CD4-positive, CD25-positive, alpha-beta regulatory T cell (primary cell): Measurements from ENCODE around the gene FGF3. TPM values are rescaled to one million over a fixed set of nuclear protein-coding genes. Genes with fewer than 3 reads are reported as not detected.

Experiments used
- ATAC-seq, 2 donors: fragments of 150-1000 bp; cut with Tn5 transposase; one replicate each; pipeline ENCODE4 v1.10.0; 2021; ENCODE audit warnings: low read depth in 2 of 2, moderate number of reproducible peaks in 2 of 2, moderate library complexity in 1 of 2
- DNase-seq, 3 donors: peaks; one replicate each; pipeline versions ENCODE4 v3.0.0 to v3.0.0-alpha.2; 2012 to 2022; ENCODE audit warnings: mixed read lengths in 1 of 3
- H3K27ac ChIP-seq: one replicate; pipeline ENCODE4 v1.7.0; 2013; ENCODE audit warnings: mild to moderate bottlenecking, low read length; ENCODE audit not compliant: insufficient read depth, poor library complexity, severe bottlenecking
- H3K27me3 ChIP-seq: one replicate; pipeline ENCODE4 v1.7.0; 2013; ENCODE audit warnings: low read length; ENCODE audit not compliant: control insufficient read depth, insufficient read depth
- H3K36me3 ChIP-seq: one replicate; pipeline ENCODE4 v1.7.0; 2013; ENCODE audit warnings: mild to moderate bottlenecking, low read length, moderate library complexity; ENCODE audit not compliant: control insufficient read depth, insufficient read depth
- H3K4me1 ChIP-seq: 2 replicates; pipeline ENCODE4 v1.7.0; 2013; ENCODE audit warnings: mild to moderate bottlenecking, low read length; ENCODE audit not compliant: insufficient read depth, control insufficient read depth, poor library complexity, severe bottlenecking
- H3K4me3 ChIP-seq: one replicate; pipeline ENCODE4 v1.7.0; 2013; ENCODE audit warnings: low read depth, mild to moderate bottlenecking, low read length, moderate library complexity
- H3K9me3 ChIP-seq, 2 experiments: 1 replicate in 1 of 2; 2 replicates in 1 of 2; pipeline ENCODE4 v1.7.0; 2013; ENCODE audit warnings: low read length in 2 of 2, mild to moderate bottlenecking in 1 of 2, moderate library complexity in 1 of 2; ENCODE audit not compliant: control insufficient read depth in 2 of 2
- H3K27ac Mint-ChIP-seq, 3 donors: one replicate each; pipeline ENCODE4 v1.8.0; 2020 to 2022; ENCODE audit warnings: mild to moderate bottlenecking in 3 of 3, mixed read lengths in 3 of 3, moderate library complexity in 2 of 3
- H3K27me3 Mint-ChIP-seq: one replicate; pipeline ENCODE4 v1.8.0; 2022; ENCODE audit warnings: mild to moderate bottlenecking, mixed read lengths
- H3K36me3 Mint-ChIP-seq: one replicate; pipeline ENCODE4 v1.8.0; 2020; ENCODE audit warnings: mixed read lengths
- H3K4me1 Mint-ChIP-seq, 4 donors: one replicate each; pipeline ENCODE4 v1.8.0; 2020 to 2022; ENCODE audit warnings: mixed read lengths in 4 of 4, mild to moderate bottlenecking in 1 of 4
- H3K4me3 Mint-ChIP-seq, 4 donors: one replicate each; pipeline ENCODE4 v1.8.0; 2020 to 2022; ENCODE audit warnings: mild to moderate bottlenecking in 4 of 4, mixed read lengths in 4 of 4, moderate library complexity in 3 of 4
- H3K9me3 Mint-ChIP-seq, 7 donors: one replicate each; pipeline ENCODE4 v1.8.0; 2020 to 2022; ENCODE audit warnings: mixed read lengths in 7 of 7, mild to moderate bottlenecking in 3 of 7, moderate library complexity in 2 of 7
- polyA plus RNA-seq, 4 donors: library from polyadenylated mRNA; unstranded; fragments of 300-500 nt; fragmentation: Illumina TruSeq; gene quantifications; one replicate each; pipeline ENCODE4 v1.2.3, GENCODE V29; 2021
- total RNA-seq: library from RNA; stranded (reverse); gene quantifications from one replicate; pipeline ENCODE4 v1.2.3, GENCODE V29; 2022

FGF3 gene
- total and polyA plus RNA-seq, 5 donors from 2014 or later = not detected

DNA sequence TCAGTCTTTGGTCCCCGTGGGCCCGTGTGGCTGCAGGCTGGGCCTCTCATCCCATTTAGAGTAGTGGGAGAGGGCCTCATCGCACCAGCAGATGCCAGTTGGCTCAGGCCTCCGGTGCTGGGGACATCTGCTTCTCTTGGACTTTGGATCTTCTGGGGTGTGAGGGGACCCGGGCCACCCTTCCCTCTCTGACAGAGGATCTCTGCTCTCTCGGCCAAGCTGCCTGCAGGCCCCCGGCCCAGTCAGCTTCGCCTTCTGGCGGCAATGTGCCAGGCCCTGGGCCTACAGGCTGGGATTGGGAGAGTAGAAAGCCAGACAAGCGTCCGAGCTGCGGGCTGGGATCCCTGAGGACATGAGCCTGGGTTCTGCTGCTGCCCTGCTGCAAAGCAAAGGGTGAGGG, 15.0 kb upstream of the FGF3 start:
- peaks cover 18% of the 10 kb centered on the region for H3K27me3 Mint-ChIP-seq

DNA sequence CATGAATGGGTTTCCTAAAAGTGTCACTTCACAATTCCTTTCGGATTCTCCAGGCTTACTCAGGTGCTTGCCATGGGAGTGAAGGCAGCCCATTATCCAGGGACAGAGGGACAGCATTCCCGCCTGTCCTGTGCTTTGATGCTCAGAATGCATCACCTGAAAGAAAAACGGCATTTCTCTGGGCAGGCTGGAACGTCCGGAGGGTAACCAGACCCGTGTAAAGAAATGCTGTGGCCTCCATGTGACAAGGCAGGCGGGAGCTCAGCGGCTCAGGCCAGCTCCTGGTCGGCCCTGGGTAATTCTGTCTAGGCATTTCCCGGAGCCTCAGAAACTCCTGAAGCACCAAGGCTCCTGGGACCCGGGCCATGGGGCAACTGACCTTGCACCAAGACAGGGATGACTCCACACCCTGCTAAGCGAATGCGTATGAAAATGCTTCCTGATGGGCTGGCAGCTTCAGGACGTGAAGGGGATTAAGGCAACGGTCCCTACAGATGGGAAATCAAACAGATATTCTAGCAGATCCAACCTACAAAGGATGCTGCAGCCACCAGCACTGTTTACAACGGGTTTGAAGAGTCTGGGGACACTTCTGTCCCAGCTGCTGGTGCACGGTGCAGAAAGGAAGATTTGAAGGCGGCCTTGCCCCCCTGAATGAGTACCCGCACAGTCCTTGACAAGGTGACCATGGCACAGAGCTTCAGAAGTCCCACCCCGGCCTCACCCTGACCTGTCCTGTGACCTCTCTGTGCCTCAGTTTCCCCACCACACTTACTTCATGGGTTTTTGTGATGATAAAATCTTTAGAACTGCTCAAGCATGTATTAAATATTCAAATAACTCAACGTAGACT, 13.6 kb upstream of the FGF3 start:
- Mint-ChIP-seq H3K9me3 (no peaks in the 10 kb centered on the region), H3K4me3 (no peak overlapping the region), H3K27me3 (peaks cover 18% of the 10 kb centered on the region), H3K4me1 (no peaks in the 10 kb centered on the region), H3K27ac (peak overlapping the region in 1 of 3 donors; percentile 53), H3K36me3 (no peaks in the 10 kb centered on the region)
- Histone ChIP-seq H3K27ac (no peak overlapping the region), H3K36me3 (no peaks in the 10 kb centered on the region), H3K4me1 (no peaks in the 10 kb centered on the region), H3K9me3 (no peaks in the 10 kb centered on the region), H3K27me3 (no peaks in the 10 kb centered on the region), H3K4me3 (no peak overlapping the region)
- ATAC-seq (no peak), DNase-seq (no peak)

More for the DNA sequence above, 15.0 kb upstream of the FGF3 start:
- Histone ChIP-seq H3K4me1 (no peaks in the 10 kb centered on the region), H3K36me3 (no peaks in the 10 kb centered on the region), H3K9me3 (no peaks in the 10 kb centered on the region), H3K27ac (no peak overlapping the region), H3K27me3 (no peaks in the 10 kb centered on the region), H3K4me3 (no peak overlapping the region)
- H3K4me1 Mint-ChIP-seq = no peaks in the 10 kb centered on the region
- DNase-seq (no peak), ATAC-seq (no peak)
- no peaks in the 10 kb centered on the region for H3K36me3 Mint-ChIP-seq
- H3K4me3 Mint-ChIP-seq = no peak overlapping the region
- no peak overlapping the region for H3K27ac Mint-ChIP-seq
- no peaks in the 10 kb centered on the region for H3K9me3 Mint-ChIP-seq

DNA sequence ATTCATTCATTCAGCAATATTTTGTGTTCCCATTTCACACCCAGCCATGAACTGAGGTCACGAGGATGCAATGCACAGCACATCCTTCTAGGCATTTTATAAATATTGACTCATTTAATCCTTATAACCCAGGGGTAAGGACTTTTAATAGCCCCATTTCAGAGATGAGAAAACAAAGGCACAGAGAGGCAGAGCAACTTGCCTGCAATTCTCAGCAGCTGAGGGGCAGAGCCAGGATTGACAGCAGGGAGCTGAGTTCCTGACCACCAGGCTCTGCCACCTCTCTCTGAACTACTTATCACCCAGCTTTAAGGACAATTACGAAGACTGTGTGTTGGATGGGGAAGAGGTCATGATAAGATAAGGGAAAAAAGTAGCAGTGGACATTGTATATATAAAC, 12.8 kb upstream of the FGF3 start:
- Histone ChIP-seq H3K27ac (no peak overlapping the region), H3K36me3 (no peaks in the 10 kb centered on the region), H3K27me3 (no peaks in the 10 kb centered on the region), H3K4me1 (no peaks in the 10 kb centered on the region), H3K4me3 (no peak overlapping the region), H3K9me3 (no peaks in the 10 kb centered on the region)
- Mint-ChIP-seq H3K27ac (no peak overlapping the region), H3K9me3 (no peaks in the 10 kb centered on the region), H3K27me3 (peaks cover 18% of the 10 kb centered on the region), H3K4me3 (no peak overlapping the region), H3K36me3 (no peaks in the 10 kb centered on the region), H3K4me1 (no peaks in the 10 kb centered on the region)
- DNase-seq (no peak), ATAC-seq (no peak)

DNA sequence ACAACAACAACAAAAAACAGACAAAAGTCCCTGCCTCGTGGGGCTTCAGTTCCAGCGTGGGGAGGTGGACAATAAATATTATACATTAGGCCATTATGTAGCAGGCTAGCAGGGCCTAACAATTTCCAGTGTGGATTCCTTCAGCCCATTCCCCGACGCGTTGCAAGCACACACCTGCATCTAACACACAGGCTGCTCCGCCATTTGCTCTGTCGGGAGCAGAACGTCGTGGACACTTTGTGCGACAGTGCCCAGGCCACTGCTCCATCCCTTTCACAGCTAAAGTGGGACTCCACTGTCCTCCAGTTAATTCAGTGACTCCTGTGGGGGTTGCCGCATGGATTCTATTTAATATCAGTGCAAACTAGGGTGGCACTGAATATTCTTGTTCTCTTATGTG, 10.9 kb upstream of the FGF3 start:
- H3K4me1 ChIP-seq = no peaks in the 10 kb centered on the region
- H3K4me3 ChIP-seq = no peak overlapping the region
- H3K36me3 Mint-ChIP-seq = no peaks in the 10 kb centered on the region
- H3K9me3 Mint-ChIP-seq = peaks cover 0 to 1% (median 0%) of the 10 kb centered on the region in 7 donors
- H3K9me3 ChIP-seq = no peaks in the 10 kb centered on the region
- ATAC-seq (no peak), DNase-seq (no peak)
- no peak overlapping the region for H3K4me3 Mint-ChIP-seq
- H3K36me3 ChIP-seq = no peaks in the 10 kb centered on the region
- H3K27me3 Mint-ChIP-seq = peaks cover 17% of the 10 kb centered on the region
- no peak overlapping the region for H3K27ac ChIP-seq
- no peaks in the 10 kb centered on the region for H3K4me1 Mint-ChIP-seq
- H3K27me3 ChIP-seq = no peaks in the 10 kb centered on the region
- H3K27ac Mint-ChIP-seq = no peak overlapping the region

DNA sequence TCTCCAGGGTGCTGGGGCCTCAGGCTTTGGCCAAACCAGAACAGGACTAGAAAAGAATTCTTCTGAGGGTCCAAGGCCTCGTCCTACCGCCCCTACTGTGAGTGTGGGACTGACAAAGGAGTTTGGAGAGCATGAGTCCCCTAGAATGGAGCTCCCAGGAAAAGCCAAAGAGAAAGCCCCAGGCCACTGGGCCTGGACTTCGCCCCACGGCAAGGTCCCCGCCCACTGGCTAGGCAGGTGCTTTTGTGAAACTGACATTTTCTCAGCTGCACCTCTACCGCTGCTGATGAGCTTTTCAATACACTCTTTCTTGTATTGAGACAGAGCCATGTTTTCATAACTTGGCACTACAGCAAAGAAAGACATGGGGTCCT, 9.7 kb upstream of the FGF3 start:
- no peak overlapping the region for H3K27ac ChIP-seq
- no peaks in the 10 kb centered on the region for H3K27me3 ChIP-seq
- Mint-ChIP-seq H3K27ac (no peak overlapping the region), H3K9me3 (peaks cover 0 to 2% (median 0%) of the 10 kb centered on the region in 7 donors), H3K27me3 (peaks cover 12% of the 10 kb centered on the region), H3K36me3 (no peaks in the 10 kb centered on the region), H3K4me1 (no peaks in the 10 kb centered on the region), H3K4me3 (no peak overlapping the region)
- H3K9me3 ChIP-seq = no peaks in the 10 kb centered on the region
- no peaks in the 10 kb centered on the region for H3K4me1 ChIP-seq
- H3K36me3 ChIP-seq = no peaks in the 10 kb centered on the region
- DNase-seq (no peak), ATAC-seq (no peak)
- no peak overlapping the region for H3K4me3 ChIP-seq

DNA sequence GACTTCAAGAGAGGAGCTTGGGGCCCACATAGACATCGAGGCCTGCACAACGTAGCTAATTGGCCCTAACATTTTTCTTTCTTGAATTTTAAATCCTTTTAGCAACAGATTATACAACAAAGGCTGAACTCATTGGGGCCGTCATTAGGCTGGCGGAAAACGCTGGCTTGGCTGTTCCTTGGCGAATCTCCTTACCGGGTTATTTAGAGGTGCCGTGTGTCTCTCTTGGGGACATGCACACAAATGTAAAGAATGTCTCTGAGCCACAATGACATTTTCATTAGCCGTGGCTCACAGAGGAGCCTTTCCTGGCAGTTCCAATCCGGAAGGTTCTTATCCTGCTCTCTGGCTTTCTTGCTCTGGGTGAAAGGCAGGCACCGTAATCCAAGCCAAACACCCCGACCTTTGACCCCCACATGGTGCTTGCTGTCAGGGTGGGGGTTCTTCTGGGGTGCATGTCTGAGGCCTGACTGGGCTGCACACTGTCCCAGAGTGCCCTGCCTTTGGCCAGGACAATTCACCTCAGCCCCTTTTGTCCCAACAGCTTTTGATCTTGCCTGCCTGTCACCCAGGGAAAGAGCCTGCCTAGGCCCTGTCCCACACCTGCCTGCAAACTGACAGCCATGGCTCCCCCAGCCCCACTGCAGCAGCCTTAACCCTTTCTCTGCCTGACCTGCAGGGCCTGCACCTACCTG, 9.2 kb upstream of the FGF3 start:
- ATAC-seq (no peak), DNase-seq (no peak)
- Mint-ChIP-seq H3K27me3 (peaks cover 7% of the 10 kb centered on the region), H3K9me3 (peaks cover 0 to 2% (median 0%) of the 10 kb centered on the region in 7 donors), H3K4me3 (no peak overlapping the region), H3K27ac (no peak overlapping the region), H3K36me3 (no peaks in the 10 kb centered on the region), H3K4me1 (no peaks in the 10 kb centered on the region)
- Histone ChIP-seq H3K36me3 (no peaks in the 10 kb centered on the region), H3K27ac (no peak overlapping the region), H3K27me3 (no peaks in the 10 kb centered on the region), H3K9me3 (no peaks in the 10 kb centered on the region), H3K4me1 (no peaks in the 10 kb centered on the region), H3K4me3 (no peak overlapping the region)

DNA sequence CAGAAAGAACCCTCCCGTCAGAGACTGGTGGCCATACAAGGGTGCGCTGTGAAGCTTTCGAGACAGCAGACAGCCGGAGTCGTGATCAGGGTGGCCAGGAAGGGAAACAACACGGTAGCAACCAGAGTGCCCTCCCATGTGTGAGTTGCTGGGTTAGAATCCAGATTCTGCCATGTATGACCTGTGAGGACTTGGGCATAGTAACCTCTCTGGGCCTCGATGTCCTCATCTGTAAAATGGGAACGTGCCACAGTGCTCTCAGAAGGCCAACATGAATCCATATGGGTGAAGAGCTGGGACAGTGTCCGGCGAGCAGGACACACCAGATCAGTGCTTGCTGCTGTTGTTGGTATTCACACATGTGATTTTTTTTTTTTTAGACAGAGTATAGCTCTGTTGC, 7.6 kb upstream of the FGF3 start:
- H3K27ac Mint-ChIP-seq = no peak overlapping the region
- Histone ChIP-seq H3K4me1 (no peaks in the 10 kb centered on the region), H3K4me3 (no peak overlapping the region), H3K27ac (no peak overlapping the region), H3K36me3 (no peaks in the 10 kb centered on the region), H3K27me3 (no peaks in the 10 kb centered on the region), H3K9me3 (no peaks in the 10 kb centered on the region)
- peaks cover 0 to 2% (median 0%) of the 10 kb centered on the region in 7 donors for H3K9me3 Mint-ChIP-seq
- ATAC-seq = no peak
- H3K4me3 Mint-ChIP-seq = no peak overlapping the region
- no peak for DNase-seq
- H3K4me1 Mint-ChIP-seq = no peaks in the 10 kb centered on the region
- peaks cover 5% of the 10 kb centered on the region for H3K27me3 Mint-ChIP-seq
- H3K36me3 Mint-ChIP-seq = no peaks in the 10 kb centered on the region

DNA sequence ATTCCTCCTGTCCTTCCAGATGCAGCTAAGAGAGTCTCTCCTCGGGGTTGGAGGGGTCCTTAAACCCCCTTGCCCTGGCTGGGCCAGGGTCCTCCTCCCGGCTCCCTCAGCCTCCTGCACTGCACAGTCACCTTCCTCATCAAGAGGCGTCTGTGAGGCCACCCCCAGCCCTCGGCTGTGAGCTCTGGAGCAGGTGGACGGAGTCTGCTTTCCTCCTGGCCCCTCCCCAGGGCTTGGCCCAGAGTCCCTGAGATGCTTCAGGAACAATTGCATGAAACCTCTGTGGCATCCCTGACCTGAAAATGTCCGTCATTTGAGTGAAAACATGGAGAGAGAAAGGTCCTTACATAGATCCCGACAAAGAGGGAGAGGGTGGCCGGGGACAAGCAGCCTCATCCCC, 6.7 kb upstream of the FGF3 start:
- no peaks in the 10 kb centered on the region for H3K4me1 ChIP-seq
- Mint-ChIP-seq H3K27me3 (peaks cover 6% of the 10 kb centered on the region), H3K9me3 (peaks cover 0 to 2% (median 0%) of the 10 kb centered on the region in 7 donors), H3K4me3 (no peak overlapping the region), H3K4me1 (no peaks in the 10 kb centered on the region), H3K36me3 (no peaks in the 10 kb centered on the region), H3K27ac (no peak overlapping the region)
- H3K27ac ChIP-seq = no peak overlapping the region
- DNase-seq (no peak), ATAC-seq (no peak)
- no peaks in the 10 kb centered on the region for H3K9me3 ChIP-seq
- H3K4me3 ChIP-seq = no peak overlapping the region
- H3K27me3 ChIP-seq = no peaks in the 10 kb centered on the region
- H3K36me3 ChIP-seq = no peaks in the 10 kb centered on the region
